ENCODE results near the gene FRYL.
"Not testable (repeated sequence)": the region's sequence is repeated elsewhere in the genome, so short reads cannot be mapped to it uniquely, and the experiment has no call there.

FRYL gene

DNA sequence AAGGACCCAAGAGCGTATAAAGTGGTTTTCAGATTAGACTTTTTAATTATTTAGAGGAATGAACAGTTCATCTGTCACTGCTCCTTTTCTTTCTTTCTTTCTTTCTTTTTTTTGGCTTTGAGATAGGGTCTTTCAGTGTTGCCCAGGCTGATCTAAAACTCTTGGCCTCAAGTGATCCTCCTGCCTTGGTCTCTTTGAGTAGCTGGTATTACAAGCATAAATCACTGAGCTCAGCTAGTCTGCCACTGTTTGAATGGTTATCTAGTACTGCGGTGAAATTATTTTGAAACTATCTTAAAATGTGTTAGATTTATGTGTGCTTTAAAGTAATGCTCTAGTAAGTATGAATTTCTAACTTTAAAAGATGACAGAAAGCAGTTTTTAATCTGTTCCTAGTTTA, 6.5 kb upstream of the FRYL start:
- DNase-seq (ENCODE audit: low spot score) (no peak), FAIRE-seq (no peak)

DNA sequence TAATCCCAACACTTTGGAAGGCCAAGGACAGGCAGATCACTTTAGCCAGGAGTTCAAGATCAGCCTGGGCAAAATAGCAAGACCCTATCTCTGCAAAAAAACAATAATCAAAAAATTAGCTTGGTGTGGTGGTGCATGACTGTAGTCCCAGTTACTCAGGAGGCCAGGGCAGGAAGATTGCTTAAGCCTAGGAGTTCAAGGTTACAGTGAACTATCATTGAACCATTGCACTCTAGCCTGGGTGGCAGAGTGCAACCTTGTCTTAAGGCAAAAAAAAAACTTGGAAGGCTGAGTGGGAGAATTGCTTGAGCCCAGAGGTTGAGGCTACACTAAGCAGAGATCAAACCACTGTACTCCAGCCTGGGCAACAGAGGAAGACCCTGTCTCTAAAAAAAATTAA, 5.2 kb upstream of the FRYL start:
- DNase-seq (ENCODE audit: low spot score) = no peak
- no peak for FAIRE-seq

GRCh38 chr4:48781968-48782367, 1.9 kb upstream of the FRYL start:
- FAIRE-seq (no peak), DNase-seq (ENCODE audit: low spot score) (no peak)

GRCh38 chr4:48780865-48781214, 761 bp upstream of the FRYL start:
- DNase-seq (ENCODE audit: low spot score) = no peak

GRCh38 chr4:48779095-48779997, 733 bp downstream of the FRYL start:
- DNase-seq (ENCODE audit: low spot score) (peak; percentile 75), FAIRE-seq (peak; percentile 27)

More at GRCh38 chr4:48780865-48781214, 761 bp upstream of the FRYL start:
- FAIRE-seq = peak; percentile 55

DNA sequence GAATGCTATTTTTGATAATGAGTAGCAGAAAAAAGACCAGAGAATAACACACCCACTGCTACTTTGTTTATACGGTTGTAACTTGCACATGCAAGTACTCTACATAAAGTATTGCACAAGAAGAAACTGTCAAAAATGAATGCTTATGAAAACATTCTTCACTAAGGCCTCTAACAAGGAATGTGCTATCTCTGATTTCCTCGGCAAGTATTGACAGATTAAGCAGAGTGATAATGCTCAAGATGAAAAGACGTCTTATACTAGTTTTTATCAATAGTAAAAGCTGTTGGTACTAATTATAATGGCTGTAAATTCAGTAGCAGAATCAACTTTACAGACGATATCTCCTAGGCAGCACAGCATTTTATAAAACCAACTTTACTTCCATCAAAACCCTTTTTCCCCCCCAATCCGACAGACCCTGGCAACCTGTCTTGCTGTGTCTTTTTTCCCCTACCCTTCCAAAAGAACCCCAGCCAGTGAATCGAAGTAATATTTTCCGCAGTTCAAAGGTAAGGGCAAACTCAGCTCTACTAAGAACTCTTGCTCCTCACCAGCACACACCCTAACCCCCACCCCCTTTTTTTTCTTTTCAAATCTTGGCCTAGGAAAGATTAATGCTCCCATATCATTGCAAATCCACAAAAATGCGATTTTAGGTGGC, 1.5 kb downstream of the FRYL start:
- DNase-seq (ENCODE audit: low spot score) (peak; percentile 13), FAIRE-seq (no peak)

GRCh38 chr4:48777739-48778138, 2.3 kb downstream of the FRYL start:
- FAIRE-seq = no peak
- DNase-seq (ENCODE audit: low spot score) = no peak

GRCh38 chr4:48774760-48775710, 5.0 kb downstream of the FRYL start:
- no peak for FAIRE-seq
- DNase-seq (ENCODE audit: low spot score) = no peak

DNA sequence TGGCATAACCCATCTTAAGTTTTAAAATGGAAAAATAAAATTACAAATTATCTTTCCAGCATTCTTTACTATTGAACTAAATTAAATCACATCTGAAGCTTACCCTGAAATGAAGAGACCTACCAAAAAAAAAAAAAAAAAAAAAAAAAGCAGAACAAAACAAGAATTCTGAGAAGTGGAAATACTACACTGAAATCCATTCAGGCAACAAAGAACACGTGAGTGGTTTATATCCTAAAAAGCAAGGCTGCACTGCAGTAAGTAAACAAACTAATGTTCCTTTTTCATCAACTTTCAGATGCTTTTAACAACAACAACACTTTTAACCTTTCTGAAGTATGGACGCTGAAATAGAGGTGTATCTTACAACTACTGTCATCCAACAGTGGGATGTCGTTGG, 7.5 kb downstream of the FRYL start:
- FAIRE-seq (no peak), DNase-seq (ENCODE audit: low spot score) (no peak)

GRCh38 chr4:48767055-48767929, 12.8 kb downstream of the FRYL start:
- no peak for DNase-seq (ENCODE audit: low spot score)
- FAIRE-seq = no peak

DNA sequence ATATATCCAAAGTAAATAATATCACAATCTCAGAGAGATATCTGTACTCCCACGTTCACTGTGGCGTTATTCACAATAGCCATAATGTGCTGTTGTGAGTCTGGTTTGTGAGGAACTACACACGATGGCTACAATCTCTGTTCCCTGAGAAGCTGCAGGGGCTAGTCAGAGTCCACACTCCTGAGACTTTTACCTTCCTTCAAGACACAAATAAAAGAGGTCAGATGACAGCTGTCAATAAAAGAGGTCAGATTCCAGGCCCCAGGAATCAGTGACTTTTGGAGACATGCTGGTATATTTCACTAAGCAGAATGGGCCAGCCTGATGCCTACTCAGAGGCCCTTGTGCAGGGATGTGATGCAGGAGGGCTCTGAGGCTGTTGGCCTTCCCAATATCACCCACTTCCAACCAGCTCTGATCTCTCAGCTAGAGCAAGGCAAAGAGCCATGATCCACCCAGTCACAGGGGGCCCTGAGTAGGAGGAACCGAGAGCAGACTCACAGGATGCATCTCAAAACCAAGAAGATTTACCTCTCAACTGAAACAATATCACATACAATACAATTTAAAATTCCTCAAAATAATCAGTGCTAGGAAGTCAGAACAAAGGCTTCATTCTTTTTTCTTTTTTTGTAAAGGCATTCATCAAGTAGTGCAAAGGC, 13.8 kb downstream of the FRYL start:
- FAIRE-seq (no peak), DNase-seq (ENCODE audit: low spot score) (no peak)

DNA sequence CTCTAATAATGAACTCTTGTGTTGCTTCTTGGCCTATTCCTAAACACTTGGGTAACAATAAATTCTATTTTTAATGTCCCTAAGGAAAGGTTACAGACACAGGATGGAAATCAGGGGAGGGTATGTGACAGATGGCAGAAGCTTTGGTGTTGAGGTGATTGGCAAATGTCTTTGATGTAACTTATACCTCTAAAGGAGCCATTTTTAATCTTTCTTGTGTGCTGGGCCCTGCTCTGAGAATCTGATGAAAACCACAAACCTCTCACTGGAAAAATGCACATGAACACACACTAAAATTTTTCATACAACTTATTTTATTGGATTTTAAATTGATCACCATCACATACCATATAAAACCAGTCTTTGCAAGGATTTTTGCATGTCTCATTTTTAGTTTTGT, 17.7 kb downstream of the FRYL start:
- DNase-seq (ENCODE audit: low spot score) (no peak), FAIRE-seq (no peak)

- no peak for FAIRE-seq
These were observed 18.8 kb downstream of the FRYL start for GRCh38 chr4:48761286-48761685.

DNA sequence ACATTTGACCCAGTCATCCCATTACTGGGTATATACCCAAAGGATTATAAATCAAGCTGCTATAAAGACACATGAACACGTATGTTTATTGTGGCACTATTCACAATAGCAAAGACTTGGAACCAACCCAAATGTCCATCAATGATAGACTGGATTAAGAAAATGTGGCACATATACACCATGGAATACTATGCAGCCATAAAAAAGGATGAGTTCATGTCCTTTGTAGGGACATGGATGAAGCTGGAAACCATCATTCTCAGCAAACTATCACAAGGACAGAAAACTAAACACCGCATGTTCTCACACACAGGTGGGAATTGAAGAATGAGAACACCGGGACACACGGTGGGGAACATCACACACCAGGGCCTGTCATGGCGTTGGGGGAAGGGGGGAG, 21.4 kb downstream of the FRYL start:
- not testable (repeated sequence) for DNase-seq (ENCODE audit: low spot score); FAIRE-seq

More at GRCh38 chr4:48761286-48761685, 18.8 kb downstream of the FRYL start:
- DNase-seq (ENCODE audit: low spot score) = no peak

- FAIRE-seq = no peak
- no peak for DNase-seq (ENCODE audit: low spot score)
These were observed 23.3 kb downstream of the FRYL start for GRCh38 chr4:48756689-48757220.

- DNase-seq (ENCODE audit: low spot score) (no peak), FAIRE-seq (no peak)
These were observed 24.8 kb downstream of the FRYL start for GRCh38 chr4:48755281-48755680.

DNA sequence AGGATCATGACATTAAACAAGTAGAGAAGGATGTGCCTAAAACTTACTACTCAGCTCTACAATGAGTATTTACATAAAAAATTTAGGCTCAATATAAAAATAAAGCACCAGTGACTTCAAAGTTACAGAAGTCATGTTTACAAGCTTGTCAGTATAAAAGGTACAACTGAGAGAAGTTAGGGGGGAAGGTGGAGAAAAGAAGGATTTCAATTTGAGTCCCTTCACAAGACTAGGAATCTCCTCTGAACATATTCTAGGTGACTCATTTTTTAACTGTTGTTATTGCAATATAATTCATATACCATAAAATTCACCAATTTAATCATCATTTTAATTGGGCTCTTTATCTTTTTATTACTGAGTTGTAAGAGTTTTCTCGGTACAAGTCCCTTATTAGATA, 26.9 kb downstream of the FRYL start:
- DNase-seq (ENCODE audit: low spot score) (no peak), FAIRE-seq (no peak)

- FAIRE-seq = no peak
- no peak for DNase-seq (ENCODE audit: low spot score)
These were observed 27.4 kb downstream of the FRYL start for GRCh38 chr4:48752726-48753125.

GRCh38 chr4:48752246-48752645, 27.8 kb downstream of the FRYL start:
- no peak for DNase-seq (ENCODE audit: low spot score)
- FAIRE-seq = no peak

All from urothelium cell line (cell line).